ENCODE data around the gene GJB6.
"Not testable (repeated sequence)": the region's sequence is repeated elsewhere in the genome, so short reads cannot be mapped to it uniquely, and the experiment has no call there.

GJB6 gene

DNA sequence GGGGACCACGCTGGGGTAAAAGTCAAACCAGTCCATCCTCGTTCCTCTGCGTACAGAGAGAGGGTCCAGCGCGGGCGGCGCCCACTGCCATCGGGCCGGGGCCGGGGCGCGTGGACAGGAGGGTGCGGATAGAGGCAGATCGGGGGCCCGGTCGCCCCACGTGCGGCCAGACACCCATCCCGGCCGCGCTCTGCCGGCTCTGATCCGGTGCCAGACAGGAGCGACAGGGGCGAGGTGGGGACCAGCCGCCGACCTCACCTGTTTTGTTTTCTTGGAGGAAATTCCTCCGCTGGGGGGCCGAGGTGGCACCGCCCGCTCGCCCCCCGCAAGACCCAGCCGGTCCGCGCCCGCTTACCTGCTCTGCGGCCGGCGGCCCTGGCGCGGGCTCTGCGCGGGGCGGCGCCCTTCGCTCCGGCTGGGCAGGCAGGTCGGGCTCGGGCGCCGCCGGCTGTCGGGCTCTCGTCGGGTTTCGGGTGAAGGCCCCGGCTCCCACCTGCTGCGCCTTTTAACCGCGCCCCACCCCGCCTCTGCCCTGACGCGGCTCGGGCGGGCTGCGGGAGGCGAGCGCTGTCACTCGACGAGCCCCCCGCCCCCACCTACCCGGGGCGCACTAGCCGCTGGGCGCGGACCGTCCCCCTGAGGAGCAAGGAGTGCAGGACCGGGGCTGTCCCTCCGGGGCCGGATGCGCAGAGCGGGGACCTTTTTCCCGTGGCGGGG is at the start of gene GJB6:
GJB6 (minus strand) TSS at position 481 of the 717 bp plus-strand sequence. CDS start 8,839 bp downstream, outside the sequence.
- peak; percentile 53 for DNase-seq

- DNase-seq = not testable (repeated sequence)
These were observed 44.8 kb upstream of the GJB6 start for GRCh38 chr13:20276901-20277300.

DNA sequence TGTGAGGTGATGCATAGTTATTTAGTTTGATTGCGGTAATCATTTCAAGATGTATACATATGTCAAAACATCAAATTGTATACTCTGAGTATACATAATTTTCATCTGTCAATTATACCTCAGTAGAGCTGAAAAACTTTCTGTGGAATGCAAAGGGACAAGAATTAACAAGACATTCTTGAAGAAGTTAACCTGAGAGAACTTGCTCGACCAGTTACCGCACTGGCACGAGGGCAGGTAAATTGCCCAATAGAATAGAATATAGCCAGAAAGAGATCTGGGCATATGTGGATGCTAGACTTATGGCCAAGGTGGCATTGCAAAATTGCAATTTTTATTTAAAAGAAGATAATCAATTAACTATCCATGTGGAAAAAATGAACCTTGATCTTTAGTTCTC is 42.3 kb upstream of the GJB6 start:
- no peak for DNase-seq

DNA sequence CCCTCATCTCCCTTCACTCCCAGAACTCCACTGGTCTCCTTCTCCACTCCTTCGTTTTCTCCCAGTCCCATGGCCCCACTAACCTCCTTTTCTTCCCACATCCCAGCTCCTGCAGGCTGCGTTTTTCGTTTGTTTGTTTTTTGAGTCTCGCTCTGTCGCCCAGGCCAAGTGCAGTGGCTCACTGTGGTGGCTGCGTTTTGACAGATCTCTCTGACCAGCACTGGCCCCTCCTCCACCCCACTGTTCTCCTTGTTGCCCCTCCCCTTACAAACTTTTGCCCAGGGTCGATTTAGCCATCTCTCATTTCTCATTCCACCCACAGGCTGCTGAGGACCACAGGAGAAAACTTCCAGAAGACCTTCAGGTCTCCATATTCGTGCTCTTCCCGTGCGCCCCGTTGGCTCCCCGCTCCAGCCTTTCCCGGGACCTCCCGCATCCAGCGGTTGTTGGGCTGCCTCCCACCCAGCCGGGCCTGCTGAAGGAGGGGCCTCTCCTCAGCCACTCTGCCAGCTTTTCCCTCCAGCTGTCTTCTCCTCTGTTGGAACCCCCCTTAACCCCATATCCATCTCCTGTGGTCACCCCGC is 40.6 kb upstream of the GJB6 start:
- DNase-seq = no peak

DNA sequence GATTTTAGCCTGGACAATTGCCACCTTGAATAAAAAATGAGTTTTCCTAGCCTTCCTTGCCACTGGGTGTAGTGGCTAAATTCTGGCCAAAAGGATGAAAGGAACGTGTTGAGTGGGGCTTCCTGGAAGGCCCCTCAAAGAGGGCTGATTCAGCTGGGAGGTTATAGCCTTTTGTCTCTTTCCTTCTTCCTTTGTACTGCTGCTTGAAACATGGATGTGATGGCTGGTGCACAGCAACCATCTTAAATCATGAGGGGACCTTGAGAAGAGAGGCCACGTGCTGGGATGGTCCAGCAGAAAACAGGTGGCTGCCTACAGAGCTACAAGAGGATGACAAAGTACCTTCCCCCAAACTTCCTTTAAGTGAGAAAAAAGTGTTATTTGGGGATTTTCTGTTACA is 40.0 kb upstream of the GJB6 start:
- DNase-seq = no peak

DNA sequence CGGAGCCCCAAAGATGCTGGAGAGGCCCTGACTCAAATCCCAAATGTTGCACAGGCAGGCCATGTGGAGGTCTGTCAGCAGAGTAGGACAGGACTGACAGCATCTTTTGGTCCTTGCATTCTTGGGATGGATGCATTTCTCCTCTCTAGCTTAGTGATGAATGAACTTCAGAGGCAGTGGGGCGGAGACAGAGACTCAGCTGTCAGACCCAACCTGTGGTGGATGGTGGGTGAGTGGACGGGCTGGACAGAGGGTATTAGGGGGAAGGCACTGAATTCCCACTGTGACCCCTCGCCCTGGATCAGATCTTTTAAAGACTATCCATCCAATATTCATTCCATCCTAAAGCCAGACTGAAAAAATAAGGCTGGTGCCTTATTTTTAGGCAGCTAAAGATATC is 39.3 kb upstream of the GJB6 start:
- DNase-seq = no peak

- DNase-seq = no peak
These were observed 38.2 kb upstream of the GJB6 start for GRCh38 chr13:20270163-20270865.

DNA sequence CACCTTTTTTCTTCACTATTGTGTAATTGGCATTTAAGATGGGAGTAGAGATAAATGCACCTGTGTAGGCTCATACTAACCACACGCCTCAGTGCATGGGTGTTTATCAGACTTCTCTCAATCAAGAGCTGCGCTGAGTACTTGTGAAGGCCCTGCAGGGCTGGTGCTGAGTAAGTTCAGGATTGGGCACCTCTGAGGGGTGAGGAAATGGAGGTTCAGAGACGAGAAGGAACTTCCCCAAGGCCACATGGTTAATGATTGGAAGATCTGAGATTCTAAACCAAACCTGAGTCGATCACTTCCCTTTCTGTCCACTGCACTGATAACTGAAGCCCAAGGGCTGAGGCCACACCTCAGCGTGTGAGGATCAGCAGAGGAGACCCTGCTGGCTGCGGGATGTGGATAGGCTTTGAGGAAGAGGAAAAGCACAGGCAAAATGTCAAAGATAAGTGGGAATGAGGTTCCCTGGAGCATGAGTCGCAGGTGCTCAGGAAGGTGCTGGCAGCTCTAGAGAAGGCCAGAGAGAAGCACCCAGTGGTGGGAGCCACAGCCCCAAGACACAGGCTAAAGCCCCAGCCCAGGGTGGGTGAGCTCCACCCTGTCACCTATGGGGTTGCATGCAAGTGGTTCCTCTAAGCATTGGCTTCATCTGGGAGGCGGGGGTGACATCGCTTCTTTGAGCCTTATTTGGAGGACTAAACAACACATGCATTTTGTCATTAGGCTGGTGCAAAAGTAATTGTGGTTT is 32.3 kb upstream of the GJB6 start:
- no peak for DNase-seq

- no peak for DNase-seq
These were observed 31.4 kb upstream of the GJB6 start for GRCh38 chr13:20263393-20264044.

- no peak for DNase-seq
These were observed 26.8 kb upstream of the GJB6 start for GRCh38 chr13:20258963-20259288.

DNA sequence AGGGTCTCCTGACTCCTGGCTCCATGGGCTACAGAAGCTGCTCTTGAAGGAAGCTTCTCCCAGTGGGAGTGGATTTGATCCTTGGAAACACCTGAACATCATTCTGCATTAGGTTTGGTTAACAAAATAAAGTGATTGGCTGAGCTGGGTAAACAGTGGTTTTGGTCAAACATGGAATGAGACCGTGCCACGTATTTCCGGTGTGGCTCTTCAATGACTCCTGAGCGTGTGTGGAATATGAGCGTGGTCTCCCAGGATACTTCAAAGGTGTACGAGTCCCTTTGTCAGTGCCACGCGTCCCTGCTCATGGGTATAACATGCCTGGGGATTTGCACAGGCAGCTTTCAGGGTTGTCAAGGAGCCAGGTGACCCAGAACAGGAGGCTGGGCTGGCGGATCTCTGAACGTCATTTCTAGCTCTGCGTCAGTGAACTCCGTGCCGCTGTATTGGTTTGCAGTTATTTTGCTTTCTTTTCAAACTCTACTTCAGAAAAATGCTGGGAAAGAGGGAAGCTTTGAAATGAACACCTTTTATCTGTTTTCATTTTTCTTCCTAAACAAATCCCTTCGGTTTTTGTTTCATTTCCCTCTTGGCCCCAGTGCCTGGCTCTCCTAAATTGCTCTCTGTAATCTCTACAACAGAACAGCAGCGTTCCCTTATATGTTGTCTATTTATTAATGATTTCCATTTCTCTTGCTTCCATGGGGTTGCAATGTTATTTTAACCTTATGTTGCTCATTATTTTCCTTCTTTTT is 26.3 kb upstream of the GJB6 start:
- no peak for DNase-seq

DNA sequence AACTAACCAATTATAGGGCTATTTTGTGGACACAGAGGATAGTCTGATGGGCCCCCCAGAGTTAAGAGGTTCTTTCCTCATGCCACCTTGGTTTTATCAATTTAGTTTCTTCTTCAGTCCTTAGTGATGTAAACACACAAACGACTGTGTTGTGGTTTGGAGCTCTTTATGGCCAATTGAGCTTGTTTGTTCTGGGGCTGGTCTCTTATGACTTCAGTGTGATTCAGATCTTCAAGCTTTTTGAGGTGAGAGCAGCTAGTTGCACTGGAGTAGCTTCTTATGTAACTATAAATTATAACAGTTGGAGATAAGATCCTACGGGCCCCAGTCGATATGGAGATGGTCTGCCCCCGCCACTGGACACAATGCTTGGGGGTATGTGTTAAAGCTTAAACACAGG is 22.0 kb upstream of the GJB6 start:
- no peak for DNase-seq

DNA sequence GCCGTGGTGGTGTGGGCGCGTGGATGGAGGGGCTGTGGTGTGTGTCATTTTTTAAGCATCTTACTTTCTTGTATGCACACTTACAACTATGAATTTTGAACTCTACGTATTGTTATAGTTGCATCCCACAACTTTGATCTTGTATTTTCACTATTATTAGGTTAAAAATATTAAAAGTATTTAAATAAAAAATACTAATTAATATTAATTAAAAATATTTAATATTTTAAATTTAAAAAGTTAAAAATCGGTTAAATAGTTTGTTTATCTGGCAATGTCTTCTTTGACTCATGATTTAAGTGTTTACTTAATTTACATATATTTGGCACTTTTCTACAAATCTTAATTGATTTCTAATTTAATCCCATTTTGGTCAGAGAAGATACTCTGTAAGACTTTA is 17.8 kb upstream of the GJB6 start:
- no peak for DNase-seq

DNA sequence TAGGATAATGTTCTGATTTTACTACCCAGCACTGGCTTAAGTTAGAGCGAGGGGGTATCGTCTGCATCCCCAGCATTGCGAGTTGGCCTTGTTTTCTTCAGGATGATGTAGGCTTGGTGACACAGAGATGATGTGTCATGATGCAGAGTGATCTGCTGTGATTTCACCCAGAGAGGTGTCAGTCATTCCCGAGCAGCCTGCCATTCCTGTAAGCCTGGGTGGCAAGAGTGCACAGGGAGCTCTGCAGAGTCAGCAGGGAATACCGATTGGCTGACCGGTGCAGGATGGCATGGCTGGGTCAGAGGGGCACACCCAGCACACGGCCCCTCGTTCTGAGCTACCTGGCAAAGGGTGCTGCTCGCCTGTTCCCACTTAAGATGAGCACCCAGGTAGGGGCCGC is 15.8 kb upstream of the GJB6 start:
- DNase-seq = no peak

GRCh38 chr13:20247403-20247802 is 15.3 kb upstream of the GJB6 start:
- DNase-seq = no peak

DNA sequence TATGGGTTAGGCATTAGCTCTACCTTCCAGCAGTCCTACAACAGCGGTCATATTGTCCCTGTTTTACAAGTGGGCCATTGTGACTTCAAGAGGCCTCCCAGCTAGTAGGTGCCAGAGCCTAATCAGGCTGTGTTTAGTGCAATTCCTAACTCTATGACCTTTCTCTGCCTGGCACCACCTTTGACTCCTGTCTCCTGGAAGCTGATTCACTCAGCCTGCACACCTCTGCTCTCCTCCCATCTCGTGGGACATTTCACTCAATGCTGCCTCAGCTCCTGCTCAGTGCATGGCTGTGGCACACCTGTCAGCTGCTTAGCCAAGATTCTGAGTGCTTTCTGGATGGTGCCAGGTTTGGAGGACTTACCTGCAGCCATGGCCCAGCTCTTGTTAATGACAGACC is 9.5 kb upstream of the GJB6 start:
- DNase-seq = no peak

DNA sequence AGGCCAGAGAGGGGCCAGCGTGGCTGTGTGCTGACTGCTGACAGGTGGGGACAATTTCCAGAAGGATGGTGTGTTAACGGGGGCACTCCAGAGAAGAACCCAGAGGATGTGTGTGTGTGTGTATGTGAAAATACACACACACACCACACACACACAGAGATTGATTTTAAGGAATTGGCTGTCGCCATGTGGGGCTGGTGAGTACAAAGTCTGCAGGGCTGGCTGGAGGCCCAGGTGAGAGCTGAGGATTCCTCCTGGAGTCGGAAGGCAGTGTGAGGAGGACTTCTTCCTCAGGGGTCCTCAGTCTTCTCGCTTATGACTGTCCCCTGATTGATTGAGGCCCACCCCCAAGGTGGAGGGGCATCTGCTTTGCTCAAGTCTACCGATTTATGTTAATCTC is 7.6 kb upstream of the GJB6 start:
- DNase-seq = no peak

- no peak for DNase-seq
These were observed 598 bp upstream of the GJB6 start for GRCh38 chr13:20232556-20233277.

GRCh38 chr13:20230913-20231838 is 943 bp downstream of the GJB6 start:
- no peak for DNase-seq

DNA sequence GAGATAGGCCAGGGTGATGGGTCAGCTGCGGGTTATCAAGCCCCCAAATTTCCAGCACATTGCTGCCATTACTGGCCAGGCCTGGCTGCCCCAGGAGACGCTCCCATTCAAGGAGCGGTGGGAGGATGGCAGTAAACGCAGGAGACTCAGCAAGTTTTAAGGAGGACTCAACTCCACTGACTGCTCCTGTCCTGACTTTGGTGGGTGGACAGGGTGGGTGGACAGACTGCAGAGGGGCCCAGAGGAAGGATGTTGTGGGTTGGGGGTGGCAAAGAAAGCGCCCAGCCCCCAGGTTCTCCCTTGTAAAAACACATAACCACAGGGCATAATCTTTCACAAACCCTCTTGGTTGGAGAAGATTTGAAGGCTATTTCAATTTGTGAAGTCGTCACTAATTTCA is 4.4 kb downstream of the GJB6 start:
- DNase-seq = no peak

DNA sequence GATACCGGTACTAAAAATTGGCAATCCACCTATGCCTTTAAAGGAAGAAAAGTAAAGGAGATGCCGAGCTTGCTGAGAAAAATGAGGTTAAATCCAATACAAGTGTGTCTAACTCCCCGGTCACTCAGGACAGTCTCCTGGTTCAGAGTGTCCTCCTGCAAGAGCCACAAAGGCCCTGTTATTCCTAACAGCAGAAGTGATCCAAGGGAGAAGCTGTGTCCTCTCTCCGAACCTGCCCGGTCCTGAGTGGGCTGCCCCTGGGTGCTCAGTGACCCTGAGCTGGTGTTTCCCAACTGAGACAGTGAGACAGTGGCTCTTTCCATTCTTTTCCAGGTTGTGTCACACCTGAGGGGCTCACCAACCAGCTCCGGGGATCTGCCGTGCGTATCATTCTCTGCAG is 4.8 kb downstream of the GJB6 start:
- DNase-seq = no peak

Data from activated naive CD4-positive, alpha-beta T cell treated with anti-CD3 and anti-CD28 coated beads, Interleukin-2, amount 50 U/mL, for 16 hours (primary cell).